GM21423 (cell line): ENCODE results near the gene RAB40C.
A peak's percentile ranks its signal among the peaks of the same experiment; 100 is the strongest.

Experiments used
- ATAC-seq: cut with Tn5 transposase; IDR thresholded peaks from one replicate; pipeline ENCODE4 v1.9.1; 2021; ENCODE audit warnings: mild to moderate bottlenecking, moderate library complexity; ENCODE audit not compliant: unreplicated experiment

RAB40C gene

GRCh38 chr16:641326-642188, 51.7 kb downstream of the RAB40C start, which contains the start of gene MCRIP2:
TSS of gene MCRIP2 (plus strand) at chr16:641828. CDS start at chr16:641992, 164 bp downstream.
- peak; percentile 50 for ATAC-seq

DNA sequence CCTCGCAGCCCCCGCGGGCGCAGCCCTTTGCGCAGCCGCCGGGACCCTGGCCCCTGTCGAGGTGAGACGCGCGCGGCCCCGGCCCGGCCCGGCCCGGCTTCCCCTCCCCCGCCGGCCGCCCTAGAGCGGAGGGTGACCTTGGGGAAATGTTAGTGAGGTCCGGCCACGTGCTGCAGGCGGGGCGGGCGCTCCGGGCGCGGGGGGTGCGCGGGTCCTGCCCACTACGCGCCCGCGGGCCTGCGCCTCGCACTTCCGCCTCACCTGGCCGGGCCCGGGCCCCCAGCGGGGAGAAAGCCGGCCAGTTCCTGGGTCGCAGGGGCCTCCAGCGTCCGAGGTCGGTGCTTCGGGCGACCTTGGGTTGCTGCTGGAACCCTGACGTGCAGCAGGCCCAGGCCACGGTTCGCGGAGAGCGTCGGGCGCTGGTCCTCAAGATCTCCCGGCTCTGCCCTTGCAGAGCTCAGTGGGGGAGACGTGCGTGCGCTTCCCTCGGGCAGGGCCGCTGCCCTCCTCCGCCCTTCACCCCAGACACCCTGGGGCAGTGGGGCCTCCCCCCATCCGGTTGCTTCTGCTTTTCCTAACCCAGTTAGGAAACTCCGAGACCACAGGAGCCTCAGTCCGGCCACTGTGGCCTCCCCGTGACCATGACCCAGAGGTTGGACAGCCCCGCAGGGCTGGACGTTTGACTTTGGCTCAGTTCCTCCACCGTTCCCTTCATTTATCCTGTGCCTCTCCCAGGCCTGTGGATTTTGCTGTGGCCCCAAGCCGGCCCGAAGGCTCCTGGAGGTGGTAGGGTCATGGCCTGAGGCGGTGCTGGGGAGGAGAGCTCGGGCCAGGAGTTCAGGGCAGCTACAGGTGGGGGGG, 52.6 kb downstream of the RAB40C start:
- ATAC-seq, result peak; percentile 27

- ATAC-seq, result no peak
These were observed 53.1 kb downstream of the RAB40C start for GRCh38 chr16:643050-643368.

DNA sequence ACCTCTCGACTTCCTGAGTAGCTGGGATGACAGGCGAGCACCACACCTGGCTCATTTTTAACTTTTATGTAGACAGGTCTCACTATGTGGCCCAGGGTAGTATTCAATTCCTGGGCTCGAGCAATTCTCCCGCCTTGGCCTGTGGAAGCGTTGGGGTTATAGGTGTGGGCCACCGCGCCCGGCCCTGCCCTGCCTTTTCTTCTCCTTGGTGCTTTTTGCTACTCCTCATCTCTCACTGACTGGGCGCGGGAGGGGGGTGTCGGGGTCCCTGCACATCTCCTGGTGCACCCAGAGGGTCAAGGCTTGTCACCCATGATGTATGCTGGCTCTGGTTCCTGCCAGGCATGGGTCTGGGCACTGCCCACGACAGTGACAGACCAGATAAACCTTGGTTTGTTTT, 54.7 kb downstream of the RAB40C start:
- ATAC-seq, result no peak

DNA sequence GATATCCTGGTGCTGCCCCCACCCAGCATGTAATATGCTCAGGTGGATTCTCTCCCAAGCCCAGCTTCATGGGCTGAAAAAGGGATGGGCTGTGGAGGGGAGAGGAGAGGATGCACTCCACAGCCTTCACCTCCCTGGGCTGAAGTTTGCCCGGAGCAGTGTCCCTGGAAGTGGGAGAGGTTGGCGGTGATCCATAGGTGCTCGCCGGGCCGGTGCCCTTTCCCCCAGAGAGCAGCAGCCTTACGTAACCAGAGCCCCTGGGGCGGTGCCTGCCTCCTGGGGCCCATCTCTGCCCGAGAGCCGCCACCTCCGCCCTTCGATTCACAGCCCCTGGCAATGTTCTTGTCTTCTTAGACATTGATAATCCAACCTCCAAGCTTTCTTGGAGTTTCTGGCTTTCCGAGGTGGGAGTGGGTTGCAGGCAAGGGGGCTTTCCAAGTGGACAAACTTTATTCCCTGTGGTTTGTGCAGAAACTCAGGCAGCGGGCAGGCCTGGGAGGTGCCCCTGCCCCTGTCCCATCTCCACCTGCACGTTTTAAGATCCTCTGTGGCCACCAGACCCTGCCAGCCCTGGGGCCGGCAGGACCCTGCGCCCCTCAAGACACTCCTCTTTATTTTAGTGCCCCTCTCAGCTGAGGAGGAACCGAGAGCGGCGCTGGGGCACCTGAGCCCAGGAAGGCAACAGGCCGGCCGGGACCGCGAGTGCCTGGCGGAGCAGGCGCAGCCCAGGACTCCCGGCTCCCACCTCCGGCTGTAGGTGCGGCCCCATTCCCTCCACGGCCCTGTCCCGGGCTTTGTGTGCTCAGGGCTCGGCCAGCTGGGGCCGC, 56.2 kb downstream of the RAB40C start:
- ATAC-seq, result no peak

DNA sequence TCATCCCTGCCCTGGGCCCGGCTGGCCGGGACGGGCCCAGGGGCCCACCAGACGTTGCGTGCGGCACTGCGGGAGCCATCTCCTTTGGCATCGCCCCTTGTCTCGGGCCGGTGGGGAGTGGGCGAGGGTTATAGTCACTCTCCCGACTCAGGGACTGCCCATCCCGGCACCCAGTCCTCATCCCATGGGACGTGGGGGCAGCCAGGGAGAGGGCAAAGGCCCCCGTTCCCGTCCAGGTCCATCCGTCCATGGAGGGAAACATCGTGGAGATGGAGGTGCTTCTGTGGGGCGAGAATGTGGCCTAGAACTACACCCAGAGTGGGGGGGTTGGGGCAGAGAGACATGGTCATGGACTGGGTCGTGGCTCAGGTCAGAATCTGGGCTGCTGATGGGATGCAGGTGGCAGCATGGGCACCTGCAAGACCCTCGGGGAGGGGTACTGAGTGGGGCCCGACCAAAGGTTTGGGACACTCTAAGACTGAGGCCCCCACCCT, 56.9 kb downstream of the RAB40C start:
- ATAC-seq, result no peak

DNA sequence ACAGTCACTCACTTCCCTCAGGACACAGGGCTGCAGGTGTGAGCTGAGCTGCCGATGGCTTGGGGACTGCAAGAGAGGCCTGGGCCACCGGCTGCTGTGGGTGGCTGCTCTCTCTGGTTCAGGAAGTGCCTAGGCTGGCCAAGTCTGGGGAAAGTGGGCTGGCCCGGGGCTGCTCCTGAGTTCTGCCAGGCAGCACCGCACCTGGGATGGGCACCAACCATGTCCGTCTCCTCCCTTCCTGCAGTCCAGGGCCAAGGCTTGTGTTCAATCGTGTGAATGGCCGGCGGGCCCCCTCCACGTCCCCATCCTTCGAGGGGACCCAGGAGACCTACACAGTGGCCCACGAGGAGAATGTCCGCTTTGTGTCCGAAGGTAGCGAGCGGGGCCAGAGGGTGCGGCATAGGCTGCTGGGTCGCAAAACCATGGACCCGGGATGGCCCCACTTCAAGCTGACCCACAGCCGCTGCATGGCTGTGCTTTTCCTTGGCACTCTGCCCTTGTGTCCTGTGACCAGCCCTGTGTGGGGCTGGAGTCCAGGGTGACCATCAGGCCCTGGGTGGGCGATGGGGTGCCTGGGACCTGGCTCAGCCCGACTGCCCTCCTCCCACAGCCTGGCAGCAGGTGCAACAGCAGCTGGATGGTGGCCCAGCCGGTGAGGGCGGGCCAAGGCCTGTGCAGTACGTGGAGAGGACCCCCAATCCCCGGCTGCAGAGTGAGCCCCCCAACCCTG, 57.5 kb downstream of the RAB40C start:
- ATAC-seq, result no peak

- no peak for ATAC-seq
These were observed 58.4 kb downstream of the RAB40C start for GRCh38 chr16:648071-648780.

GRCh38 chr16:648781-649589, 59.1 kb downstream of the RAB40C start, which contains the start of gene WDR90:
TSS of gene WDR90 (plus strand) at chr16:649365. CDS start at chr16:649417, 52 bp downstream.
- peak; percentile 70 for ATAC-seq

GRCh38 chr16:649631-650030, 59.8 kb downstream of the RAB40C start:
- peak; percentile 3 for ATAC-seq

GRCh38 chr16:651844-652243, 62.0 kb downstream of the RAB40C start:
- ATAC-seq, result no peak

- ATAC-seq, result no peak
These were observed 62.8 kb downstream of the RAB40C start for GRCh38 chr16:652454-653305.

GRCh38 chr16:654034-654433, 64.2 kb downstream of the RAB40C start:
- no peak for ATAC-seq

GRCh38 chr16:657487-657886, 67.6 kb downstream of the RAB40C start:
- ATAC-seq, result no peak

DNA sequence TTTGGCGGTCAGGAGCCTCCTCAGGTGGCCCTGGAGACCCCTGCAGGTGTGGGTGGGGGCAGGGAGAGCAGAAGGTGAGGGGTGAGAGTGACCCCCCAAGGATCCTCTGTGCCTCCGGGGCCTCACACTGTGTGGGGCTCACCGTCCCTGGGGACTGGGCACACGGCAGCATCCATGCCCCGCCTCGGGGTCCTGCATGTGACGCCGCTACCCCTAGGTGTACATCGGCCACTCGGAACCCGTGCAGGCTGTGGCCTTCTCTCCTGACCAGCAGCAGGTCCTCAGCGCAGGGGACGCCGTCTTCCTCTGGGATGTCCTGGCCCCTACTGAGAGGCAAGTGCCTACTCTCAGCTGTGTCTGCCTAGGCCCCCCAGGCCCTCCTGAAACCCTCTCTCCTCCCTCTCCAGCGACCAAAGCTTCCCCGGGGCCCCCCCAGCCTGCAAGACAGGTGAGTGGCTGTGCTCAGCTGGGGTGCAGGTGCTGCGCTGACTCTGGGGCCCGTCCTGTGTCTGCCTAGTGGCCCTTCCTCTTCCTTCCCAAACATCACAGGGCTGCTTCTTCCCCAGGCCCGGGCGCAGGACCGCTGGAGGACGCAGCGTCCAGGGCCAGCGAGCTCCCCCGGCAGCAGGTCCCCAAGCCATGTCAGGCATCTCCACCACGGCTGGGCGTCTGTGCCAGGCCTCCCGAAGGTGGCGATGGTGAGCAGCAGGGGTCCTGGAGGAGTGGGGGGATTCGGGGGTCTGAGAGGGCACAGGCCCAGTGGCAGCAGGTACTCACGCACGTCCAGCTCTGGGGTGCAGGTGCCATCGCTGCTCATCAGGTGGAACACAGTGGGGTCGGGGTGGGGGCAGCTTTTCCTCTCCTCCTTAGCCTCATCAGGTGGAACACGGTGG, 69.1 kb downstream of the RAB40C start:
- no peak for ATAC-seq

GRCh38 chr16:659618-660017, 69.8 kb downstream of the RAB40C start:
- no peak for ATAC-seq

DNA sequence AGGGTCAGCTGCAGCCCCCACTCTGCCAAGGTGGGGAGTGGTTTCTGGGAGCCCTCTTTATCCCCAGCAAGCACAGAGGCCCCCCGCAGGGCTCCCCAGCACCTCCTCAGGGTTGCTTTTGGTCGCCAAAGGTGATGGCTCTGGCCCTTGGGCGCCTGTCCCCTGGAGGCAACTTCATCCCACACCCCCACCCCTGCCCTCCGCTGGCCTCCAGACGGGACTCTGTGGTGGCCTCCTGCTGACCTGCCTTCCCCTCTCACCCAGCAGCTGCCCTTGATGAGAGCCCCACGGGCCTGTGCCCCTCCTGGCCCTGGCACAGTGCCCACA, 70.2 kb downstream of the RAB40C start:
- ATAC-seq, result no peak
